ENCODE results near the gene MRPS23.

- TF ChIP-seq CTCF (IDR thresholded peaks at IDR 0.05 in 8 of 11, conservative IDR thresholded peaks at IDR 0.05 in 3 of 11), result no peak
- TF ChIP-seq POLR2AphosphoS5 (IDR thresholded peaks at IDR 0.05), result no peak
Observed at GRCh38 chr17:57899391-57899790, 49.5 kb upstream of the MRPS23 start.
